Loucy (cell line): Measurements from ENCODE around the gene PRM2.

Experiments used
- H2AFZ ChIP-seq: fragments of 200-600 bp; sonication (generic); 2 replicates; pipeline ENCODE4 v1.6.0; 2016; ENCODE audit warnings: antibody characterized with exemption, mild to moderate bottlenecking, low read length, moderate library complexity
- H3F3A ChIP-seq: fragments of 200-600 bp; 2 replicates; pipeline ENCODE4 v1.6.0; 2016; ENCODE audit warnings: antibody characterized with exemption, low read depth, mild to moderate bottlenecking
- H3K27me3 ChIP-seq: fragments of 200-600 bp; sonication (generic); 2 replicates; pipeline ENCODE4 v1.6.1; 2014; ENCODE audit warnings: low read length, mild to moderate bottlenecking; ENCODE audit not compliant: insufficient read depth, poor library complexity, severe bottlenecking
- H3K36me3 ChIP-seq: fragments of 200-600 bp; sonication (generic); 2 replicates; pipeline ENCODE4 v1.6.1; 2016; ENCODE audit warnings: low read length; ENCODE audit not compliant: insufficient read depth
- H3K4me1 ChIP-seq: fragments of 200-600 bp; sonication (generic); 2 replicates; pipeline ENCODE4 v1.5.1; 2014; ENCODE audit warnings: low read length, mild to moderate bottlenecking; ENCODE audit not compliant: insufficient read depth, poor library complexity, severe bottlenecking
- H3K4me2 ChIP-seq: fragments of 200-600 bp; sonication (generic); 2 replicates; pipeline ENCODE4 v1.6.0; 2014; ENCODE audit warnings: antibody characterized with exemption, low read length, low read depth, mild to moderate bottlenecking; ENCODE audit not compliant: poor library complexity, severe bottlenecking
- H3K4me3 ChIP-seq: fragments of 200-600 bp; sonication (generic); 2 replicates; pipeline ENCODE4 v1.5.1; 2014; ENCODE audit warnings: low read length, mild to moderate bottlenecking, mixed read lengths; ENCODE audit not compliant: poor library complexity, severe bottlenecking
- H3K79me2 ChIP-seq: fragments of 200-600 bp; sonication (generic); 2 replicates; pipeline ENCODE4 v1.6.1; 2014; ENCODE audit warnings: low read length; ENCODE audit not compliant: insufficient read depth
- H3K9ac ChIP-seq: fragments of 200-600 bp; sonication (generic); 2 replicates; pipeline ENCODE4 v1.6.0; 2014; ENCODE audit warnings: mild to moderate bottlenecking, low read depth, low read length, moderate library complexity; ENCODE audit not compliant: poor library complexity, severe bottlenecking
- H3K9me2 ChIP-seq: fragments of 200-600 bp; sonication (generic); replicated peaks from 2 replicates; pipeline ENCODE4 v1.6.1; 2016; ENCODE audit warnings: low read depth, low read length, mixed read lengths
- H3K9me3 ChIP-seq: fragments of 200-600 bp; sonication (generic); 2 replicates; pipeline ENCODE4 v1.6.1; 2014; ENCODE audit warnings: mild to moderate bottlenecking, antibody characterized with exemption, low read length, low read depth; ENCODE audit not compliant: insufficient read depth
- H4K20me1 ChIP-seq: fragments of 200-600 bp; sonication (generic); 2 replicates; pipeline ENCODE4 v1.6.0; 2014; ENCODE audit warnings: antibody characterized with exemption, low read length, mild to moderate bottlenecking; ENCODE audit not compliant: insufficient read depth, poor library complexity, severe bottlenecking
- EZH2phosphoT487 ChIP-seq: fragments of 200-600 bp; IDR thresholded peaks from 2 replicates; pipeline ENCODE4 v1.6.1; 2018; ENCODE audit warnings: antibody characterized with exemption, mild to moderate bottlenecking, moderate library complexity, borderline replicate concordance
- TF ChIP-seq, protein P1 (sequence below): fragments of 200-600 bp; sonication (generic); conservative IDR thresholded peaks from 2 replicates; pipeline ENCODE4 v1.5.1; 2014; ENCODE audit warnings: mild to moderate bottlenecking, antibody characterized with exemption, low read length

PRM2 gene

GRCh38 chr16:11234884-11235702 lies 41.2 kb downstream of the PRM2 start:
- H3K79me2 ChIP-seq: no peaks in the 10 kb centered on the region
- H3K9ac ChIP-seq: no peak overlapping the region
- no peaks in the 10 kb centered on the region for H3K9me2 ChIP-seq
- no peak overlapping the region for H3K4me3 ChIP-seq
- H4K20me1 ChIP-seq: no peaks in the 10 kb centered on the region
- peaks cover 20% of the 10 kb centered on the region for H3K4me1 ChIP-seq
- TF ChIP-seq, protein P1, sequence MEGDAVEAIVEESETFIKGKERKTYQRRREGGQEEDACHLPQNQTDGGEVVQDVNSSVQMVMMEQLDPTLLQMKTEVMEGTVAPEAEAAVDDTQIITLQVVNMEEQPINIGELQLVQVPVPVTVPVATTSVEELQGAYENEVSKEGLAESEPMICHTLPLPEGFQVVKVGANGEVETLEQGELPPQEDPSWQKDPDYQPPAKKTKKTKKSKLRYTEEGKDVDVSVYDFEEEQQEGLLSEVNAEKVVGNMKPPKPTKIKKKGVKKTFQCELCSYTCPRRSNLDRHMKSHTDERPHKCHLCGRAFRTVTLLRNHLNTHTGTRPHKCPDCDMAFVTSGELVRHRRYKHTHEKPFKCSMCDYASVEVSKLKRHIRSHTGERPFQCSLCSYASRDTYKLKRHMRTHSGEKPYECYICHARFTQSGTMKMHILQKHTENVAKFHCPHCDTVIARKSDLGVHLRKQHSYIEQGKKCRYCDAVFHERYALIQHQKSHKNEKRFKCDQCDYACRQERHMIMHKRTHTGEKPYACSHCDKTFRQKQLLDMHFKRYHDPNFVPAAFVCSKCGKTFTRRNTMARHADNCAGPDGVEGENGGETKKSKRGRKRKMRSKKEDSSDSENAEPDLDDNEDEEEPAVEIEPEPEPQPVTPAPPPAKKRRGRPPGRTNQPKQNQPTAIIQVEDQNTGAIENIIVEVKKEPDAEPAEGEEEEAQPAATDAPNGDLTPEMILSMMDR: no peak
- no peak for TF ChIP-seq EZH2phosphoT487
- H2AFZ ChIP-seq: no peak overlapping the region
- H3F3A ChIP-seq: no peaks in the 10 kb centered on the region
- no peaks in the 10 kb centered on the region for H3K36me3 ChIP-seq
- no peaks in the 10 kb centered on the region for H3K27me3 ChIP-seq
- H3K4me2 ChIP-seq: no peak overlapping the region
- no peaks in the 10 kb centered on the region for H3K9me3 ChIP-seq

DNA sequence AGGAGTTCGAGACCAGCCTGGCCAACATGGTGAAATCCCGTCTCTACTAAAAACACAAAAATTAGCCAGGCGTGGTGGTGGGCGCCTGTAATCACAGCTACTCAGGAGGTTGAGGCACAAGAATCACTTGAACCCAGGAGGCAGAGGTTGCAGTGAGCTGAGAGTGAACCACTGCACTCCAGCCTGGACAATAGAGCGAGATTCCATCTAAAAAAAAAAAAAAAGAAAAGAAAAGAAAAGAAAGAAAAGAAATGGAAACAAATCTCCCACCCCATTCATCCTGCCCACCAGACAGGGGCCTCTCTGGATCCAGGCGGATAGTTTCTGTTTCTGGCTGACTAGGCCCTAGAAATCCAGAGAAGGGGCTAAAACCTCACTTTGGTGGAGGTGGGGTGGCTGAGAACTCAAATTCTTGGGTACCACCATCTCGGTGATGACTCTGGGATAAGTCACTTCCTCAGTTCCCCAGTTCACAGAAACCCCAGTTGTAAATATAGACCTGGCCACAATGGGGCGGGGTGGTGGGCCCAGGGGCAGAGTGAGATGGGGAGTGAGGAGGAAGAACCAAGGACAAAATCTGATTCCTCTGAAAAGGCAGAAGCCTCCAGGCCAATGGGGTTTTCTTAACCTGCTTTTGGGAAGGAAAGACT lies 42.4 kb downstream of the PRM2 start:
- peak overlapping the region; percentile 74 for H3K4me2 ChIP-seq
- no peaks in the 10 kb centered on the region for H3K9me2 ChIP-seq
- H3K79me2 ChIP-seq: no peaks in the 10 kb centered on the region
- no peaks in the 10 kb centered on the region for H4K20me1 ChIP-seq
- H3K27me3 ChIP-seq: no peaks in the 10 kb centered on the region
- TF ChIP-seq, protein P1: no peak
- no peak for TF ChIP-seq EZH2phosphoT487
- H3K36me3 ChIP-seq: no peaks in the 10 kb centered on the region
- H2AFZ ChIP-seq: no peak overlapping the region
- peaks cover 20% of the 10 kb centered on the region for H3K4me1 ChIP-seq
- H3K9me3 ChIP-seq: no peaks in the 10 kb centered on the region
- peak overlapping the region; percentile 72 for H3K9ac ChIP-seq
- H3F3A ChIP-seq: no peaks in the 10 kb centered on the region
- H3K4me3 ChIP-seq: peak overlapping the region; percentile 65

DNA sequence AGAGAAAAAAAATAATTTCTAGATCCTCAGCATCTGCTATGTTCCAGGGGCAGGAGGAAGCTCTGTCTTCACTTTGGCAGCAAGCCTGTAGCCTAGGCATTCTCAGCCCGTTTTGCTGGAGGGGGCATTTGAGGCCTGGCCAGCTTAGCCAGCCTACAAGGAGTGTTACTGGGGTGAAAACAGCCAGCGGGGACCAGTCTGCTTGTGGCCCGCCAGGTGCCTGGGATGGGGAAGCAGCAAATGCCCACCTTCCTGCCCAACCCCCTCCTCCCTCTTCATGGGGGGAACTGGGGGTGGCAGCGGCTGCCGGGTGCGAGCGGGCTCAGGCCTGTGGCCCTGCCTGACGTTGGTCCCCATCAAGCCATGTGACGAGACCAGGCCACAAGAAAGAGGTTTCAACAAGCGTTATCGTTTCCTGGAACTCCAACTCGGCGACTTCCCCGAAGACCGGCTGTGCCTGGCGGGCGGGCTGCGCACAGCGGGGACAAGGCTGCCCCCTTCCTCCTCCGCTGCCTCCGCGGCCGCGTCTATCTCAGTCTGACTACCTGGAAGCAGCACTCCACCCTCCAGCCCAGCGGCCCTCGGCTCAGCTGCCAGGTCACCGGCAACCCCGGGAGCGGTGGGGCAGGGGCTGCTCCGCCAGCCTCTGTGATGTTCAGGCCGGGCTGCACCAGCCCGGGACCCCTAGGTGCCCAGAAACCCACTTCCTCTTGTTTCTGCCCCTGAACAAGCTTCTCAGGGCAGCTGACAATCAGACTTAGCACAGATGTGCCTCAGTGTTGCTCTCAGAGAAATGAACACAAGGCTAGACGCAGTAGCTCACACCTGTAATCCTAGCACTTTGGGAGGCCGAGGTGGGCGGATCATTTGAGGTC lies 43.2 kb downstream of the PRM2 start:
- H3K4me2 ChIP-seq: peak overlapping the region; percentile 74
- no peaks in the 10 kb centered on the region for H4K20me1 ChIP-seq
- no peaks in the 10 kb centered on the region for H3K79me2 ChIP-seq
- TF ChIP-seq EZH2phosphoT487: no peak
- TF ChIP-seq, protein P1: no peak
- H3K27me3 ChIP-seq: no peaks in the 10 kb centered on the region
- no peaks in the 10 kb centered on the region for H3K9me3 ChIP-seq
- H3K4me3 ChIP-seq: peak overlapping the region; percentile 65
- peaks cover 20% of the 10 kb centered on the region for H3K4me1 ChIP-seq
- H3K9me2 ChIP-seq: no peaks in the 10 kb centered on the region
- H3K9ac ChIP-seq: peak overlapping the region; percentile 72
- H3K36me3 ChIP-seq: no peaks in the 10 kb centered on the region
- no peaks in the 10 kb centered on the region for H3F3A ChIP-seq
- peak overlapping the region; percentile 73 for H2AFZ ChIP-seq
